ENCODE data around the gene CUBN.
"Not testable (repeated sequence)": the region's sequence is repeated elsewhere in the genome, so short reads cannot be mapped to it uniquely, and the experiment has no call there.

CUBN gene

DNA sequence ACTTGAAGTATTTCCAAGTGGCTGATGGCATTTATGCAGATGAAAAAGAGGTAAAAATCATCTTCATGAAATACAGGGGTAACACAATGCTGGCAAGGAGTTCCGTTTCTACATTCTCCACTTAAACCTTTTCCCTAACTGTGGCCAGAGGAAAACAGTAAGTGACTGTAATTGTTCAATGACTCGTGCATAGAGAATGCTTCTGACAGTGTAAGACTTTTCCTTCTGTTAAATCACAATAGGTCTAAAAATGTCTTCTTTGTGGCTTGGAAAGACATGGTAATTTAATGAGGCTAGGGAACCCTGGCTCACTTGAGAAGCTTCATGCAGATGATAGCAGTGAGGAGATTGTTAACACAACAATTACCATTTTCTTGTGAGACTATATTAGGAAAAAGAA, 262.1 kb downstream of the CUBN start:
- DNase-seq (ENCODE audit: low spot score) = no peak

DNA sequence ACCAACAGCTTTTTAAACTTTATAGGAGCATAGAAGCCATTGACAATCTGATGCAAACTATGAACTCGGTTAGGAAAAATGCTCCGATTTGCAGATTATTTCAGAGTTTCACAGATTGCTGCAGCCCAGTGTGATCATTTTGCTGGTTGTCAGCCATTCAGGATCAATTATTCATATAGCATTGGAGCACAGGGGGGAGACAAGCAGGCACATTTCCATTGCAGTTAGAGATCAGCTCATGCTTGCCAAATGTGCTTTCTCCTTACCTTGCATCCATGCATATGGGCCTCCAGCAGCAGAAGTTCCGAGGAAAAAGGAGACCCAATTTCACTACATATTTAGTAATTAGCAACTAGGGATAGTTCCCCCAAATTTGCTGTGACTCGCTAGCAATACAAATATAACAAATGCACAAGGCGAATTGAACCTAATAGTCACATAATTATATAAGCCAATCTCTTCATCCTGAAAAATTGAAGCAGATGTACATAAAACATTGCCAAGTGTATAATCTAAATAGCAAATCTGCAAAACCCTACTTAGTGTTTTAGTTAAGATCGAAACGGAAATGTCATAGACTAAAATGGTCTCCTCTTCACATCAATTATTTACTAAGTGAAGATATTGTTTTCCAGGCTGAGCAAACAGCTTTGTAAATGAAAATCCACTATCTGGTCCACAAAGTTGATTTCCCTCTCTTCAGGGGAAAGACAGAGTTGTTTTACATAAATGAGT, 262.9 kb downstream of the CUBN start:
- no peak for DNase-seq (ENCODE audit: low spot score)

DNA sequence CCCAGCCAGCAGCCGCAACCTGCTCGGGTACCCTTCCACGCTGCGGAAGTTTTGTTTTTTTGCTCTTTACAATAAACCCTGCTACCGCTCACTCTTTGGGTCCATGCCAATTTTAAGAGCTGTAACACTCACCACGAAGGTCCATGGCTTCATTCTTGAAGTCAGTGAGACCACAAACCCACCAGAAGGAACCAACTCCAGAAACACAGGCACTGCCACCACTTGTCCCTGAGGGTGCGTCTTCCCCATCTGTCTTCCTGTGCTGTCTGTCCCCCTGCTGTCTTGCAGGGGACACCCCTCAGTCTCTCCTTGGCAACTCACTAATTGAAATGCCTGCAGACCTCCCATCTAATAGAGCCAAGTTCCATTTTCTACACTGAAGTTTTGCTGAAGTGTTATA, 263.8 kb downstream of the CUBN start:
- no peak for DNase-seq (ENCODE audit: low spot score)

DNA sequence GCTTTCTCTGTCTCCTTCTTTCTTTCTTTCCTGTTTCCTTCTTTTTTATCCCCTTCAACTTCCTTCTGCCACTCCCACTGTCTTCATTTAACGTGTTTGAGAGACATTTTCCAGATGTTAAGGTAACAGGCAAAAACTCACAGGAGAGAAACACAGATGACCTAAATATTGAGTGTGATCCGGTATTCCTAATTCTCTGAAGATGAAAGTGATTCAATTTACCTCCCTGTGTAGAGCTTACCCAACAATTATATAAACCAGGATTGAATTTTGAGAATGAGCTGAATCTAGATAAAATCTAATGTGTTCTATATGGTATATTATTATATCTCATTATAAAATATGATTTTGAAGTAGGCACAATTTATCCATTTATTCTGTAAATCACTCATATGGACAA, 265.8 kb downstream of the CUBN start:
- no peak for DNase-seq (ENCODE audit: low spot score)

DNA sequence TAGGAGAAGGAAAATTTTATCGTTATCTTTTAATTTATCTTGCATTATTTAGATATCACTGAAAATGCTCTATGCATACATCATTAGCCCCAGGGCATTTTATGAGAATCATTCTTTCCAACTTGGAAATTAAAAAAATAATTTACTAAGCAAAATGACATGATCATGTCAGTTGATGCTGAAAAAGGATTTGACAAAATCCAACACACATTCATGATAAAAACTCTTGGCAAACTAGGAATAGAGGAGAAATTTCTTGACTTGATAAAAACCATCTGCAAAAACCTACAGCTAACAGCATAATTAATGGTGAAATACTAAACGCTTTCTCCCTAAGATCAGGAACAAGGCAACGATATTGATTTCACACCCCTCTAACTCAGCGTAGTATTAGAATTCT, 272.2 kb downstream of the CUBN start:
- no peak for DNase-seq (ENCODE audit: low spot score)

DNA sequence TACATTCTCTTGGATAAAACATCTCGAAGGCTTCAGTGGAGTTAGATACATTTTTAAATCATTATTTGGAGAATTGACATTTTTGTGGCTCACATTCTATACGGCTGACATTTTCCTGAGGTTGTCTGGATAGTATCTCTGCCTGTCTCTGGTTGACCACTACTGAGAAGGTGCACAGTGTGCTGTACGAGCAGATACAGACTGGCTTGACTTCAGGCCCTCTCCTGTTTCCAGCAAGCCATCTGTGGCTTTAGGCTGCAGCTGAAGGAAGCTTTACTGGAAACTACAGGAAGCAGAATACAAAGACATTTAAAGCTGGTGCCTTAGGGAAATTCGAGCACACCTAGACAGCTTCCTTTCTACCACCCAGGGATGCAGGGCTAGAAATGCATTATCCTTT, 273.0 kb downstream of the CUBN start:
- DNase-seq (ENCODE audit: low spot score) = no peak

DNA sequence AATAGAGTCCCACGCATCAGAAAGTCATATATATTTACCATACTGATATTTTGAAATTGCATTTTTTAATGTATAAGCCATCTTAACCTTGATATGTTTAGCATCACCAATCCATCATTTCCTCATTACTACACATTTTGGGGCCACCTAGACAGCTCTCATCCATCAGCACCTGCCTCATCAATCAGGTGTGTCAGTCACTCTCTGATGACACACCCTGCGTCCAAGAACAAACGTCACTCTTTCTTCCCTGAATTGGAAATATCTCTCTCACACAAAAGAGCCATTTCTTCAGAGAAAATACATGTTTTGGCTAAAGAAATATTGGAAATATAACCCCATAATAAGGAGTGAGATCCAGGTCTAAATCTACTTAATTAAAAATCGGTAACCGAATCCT, 273.5 kb downstream of the CUBN start:
- DNase-seq (ENCODE audit: low spot score) = no peak

DNA sequence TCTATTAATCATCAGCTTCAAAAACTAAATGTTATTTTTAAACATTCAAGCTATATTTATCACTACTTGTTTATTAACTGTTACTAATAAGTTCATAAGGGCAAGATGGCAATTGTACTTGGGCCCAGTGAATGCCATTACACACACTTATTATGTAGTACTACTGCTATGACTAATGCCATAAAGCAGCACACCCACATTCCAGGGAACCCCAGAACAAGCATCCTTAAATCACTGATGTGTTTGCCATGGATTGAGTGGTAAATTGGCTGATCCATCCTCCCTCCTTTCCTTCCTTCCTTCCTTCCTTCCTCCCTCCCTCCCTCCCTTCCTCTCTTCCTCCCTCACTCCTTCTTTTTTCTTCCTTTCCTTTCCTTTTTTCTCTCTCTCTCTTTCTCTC, 275.0 kb downstream of the CUBN start:
- no peak for DNase-seq (ENCODE audit: low spot score)

DNA sequence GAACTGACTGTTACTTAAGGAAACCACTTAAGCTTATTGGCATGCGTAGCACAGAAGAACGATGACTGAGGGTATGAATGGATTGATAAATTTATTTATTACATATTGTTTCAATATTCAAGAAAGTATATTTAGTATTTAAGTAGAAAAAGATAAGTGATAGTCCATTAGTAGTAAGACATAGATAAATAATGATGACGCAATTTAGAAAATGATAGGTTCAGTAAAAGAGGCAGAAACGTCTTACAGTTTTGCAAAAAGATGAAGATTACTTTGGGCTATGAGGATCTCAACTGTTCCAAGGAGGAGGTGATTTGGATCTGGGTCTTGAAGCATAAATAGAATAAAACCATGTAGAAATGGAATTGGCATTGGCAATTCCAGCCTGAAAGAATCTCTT, 275.8 kb downstream of the CUBN start:
- no peak for DNase-seq (ENCODE audit: low spot score)

DNA sequence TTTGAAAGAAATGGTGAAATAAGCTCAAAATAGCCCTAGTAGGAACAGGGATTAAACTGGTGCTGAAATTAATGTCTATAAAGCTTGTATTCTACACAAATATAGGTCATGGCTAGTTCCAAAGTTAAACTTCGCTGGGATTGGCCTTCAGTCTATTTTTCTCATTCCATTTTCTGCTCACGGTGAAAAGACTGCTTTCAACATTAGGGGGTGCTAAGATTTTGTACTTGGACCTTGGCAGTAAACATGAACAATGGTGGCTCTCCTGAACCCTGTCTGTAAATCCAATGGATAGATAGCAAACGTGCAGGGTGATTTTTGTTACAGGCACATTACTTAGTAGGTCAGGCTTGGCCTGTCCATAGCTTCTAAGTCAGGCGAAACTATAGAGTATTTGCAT, 276.4 kb downstream of the CUBN start:
- peak; percentile 25 for DNase-seq (ENCODE audit: low spot score)

DNA sequence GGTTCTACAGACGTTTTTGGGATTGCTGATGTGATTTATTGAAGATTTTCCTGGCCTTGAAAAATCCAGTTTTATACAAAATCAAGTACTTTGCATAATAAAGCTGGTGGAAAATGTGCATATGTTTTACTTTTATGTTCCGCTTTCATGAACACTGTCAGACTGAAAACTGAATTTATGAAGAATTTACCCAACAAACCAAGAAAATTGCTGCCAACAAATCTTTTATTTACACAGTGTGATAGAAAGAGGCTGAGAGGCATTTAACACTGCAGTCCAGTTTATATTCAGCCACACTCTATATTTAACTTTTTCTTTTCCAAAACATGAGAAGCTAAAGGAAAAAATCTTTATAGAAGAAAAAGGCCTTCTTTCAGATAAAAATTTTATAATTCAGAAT, 277.0 kb downstream of the CUBN start:
- no peak for DNase-seq (ENCODE audit: low spot score)

DNA sequence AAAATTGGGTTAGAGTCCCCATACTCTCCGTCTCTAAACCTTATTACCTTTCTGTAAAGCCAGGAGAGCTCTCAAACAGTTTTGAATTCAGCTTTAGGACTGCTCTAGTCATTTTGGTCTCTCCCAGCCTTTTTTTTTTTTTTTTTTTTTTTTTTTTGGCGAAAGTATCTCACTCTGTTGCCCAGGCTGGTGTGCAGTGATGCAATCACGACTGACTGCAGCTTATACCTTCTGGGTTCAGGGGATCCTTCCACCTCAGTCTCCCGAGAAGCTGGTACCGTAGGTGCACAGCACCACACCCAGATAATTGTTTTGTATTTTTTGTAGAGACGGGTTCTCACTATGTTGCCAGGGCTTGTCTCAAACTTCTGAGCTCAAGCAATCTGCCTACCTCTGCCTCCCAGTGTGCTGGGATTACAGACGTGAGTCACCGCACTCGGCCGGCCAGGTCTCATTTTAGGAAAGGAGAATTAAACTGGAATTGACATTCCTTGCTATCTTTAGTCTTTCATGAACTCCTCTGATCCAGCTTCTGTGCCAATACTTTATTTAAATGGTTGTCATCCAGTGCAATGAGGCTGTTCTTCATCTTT, 281.0 kb downstream of the CUBN start:
- no peak for DNase-seq (ENCODE audit: low spot score)

DNA sequence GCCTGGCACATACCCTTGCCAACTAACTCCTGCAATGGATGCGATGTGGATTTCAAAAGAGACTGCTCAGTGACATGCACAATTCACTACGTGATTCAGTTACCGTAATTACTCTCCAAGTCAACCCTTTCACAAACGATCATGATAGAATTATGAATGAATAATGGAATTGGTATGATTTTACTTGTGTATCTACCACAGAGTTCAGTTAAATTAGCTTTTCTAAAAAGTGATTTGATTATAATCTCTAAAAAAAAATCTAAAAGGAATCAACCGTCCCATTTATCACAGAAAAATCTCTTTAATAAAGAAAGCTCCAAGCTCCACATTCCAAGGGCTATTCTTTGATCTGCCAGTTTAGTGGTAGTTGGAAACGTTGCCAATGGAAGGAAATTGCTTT, 282.0 kb downstream of the CUBN start:
- no peak for DNase-seq (ENCODE audit: low spot score)

DNA sequence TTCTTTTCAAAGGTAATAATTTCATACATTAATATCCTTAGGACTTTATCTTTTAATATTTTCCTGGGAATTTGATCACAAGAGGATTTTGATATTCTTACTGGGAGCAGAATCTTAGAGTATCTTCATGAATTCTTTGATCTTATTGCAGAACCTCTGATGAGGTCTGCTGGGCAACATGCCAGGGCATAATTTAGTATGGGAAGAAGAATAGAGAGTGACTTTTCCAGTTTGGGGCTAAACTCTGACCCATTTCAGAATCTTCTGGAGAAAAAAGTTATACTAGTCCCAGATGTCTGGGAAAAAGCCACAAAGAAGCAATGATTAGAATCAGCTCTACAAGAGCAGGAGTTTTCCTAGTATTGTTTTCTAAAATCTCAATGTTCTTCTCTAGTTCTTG, 284.4 kb downstream of the CUBN start:
- no peak for DNase-seq (ENCODE audit: low spot score)

DNA sequence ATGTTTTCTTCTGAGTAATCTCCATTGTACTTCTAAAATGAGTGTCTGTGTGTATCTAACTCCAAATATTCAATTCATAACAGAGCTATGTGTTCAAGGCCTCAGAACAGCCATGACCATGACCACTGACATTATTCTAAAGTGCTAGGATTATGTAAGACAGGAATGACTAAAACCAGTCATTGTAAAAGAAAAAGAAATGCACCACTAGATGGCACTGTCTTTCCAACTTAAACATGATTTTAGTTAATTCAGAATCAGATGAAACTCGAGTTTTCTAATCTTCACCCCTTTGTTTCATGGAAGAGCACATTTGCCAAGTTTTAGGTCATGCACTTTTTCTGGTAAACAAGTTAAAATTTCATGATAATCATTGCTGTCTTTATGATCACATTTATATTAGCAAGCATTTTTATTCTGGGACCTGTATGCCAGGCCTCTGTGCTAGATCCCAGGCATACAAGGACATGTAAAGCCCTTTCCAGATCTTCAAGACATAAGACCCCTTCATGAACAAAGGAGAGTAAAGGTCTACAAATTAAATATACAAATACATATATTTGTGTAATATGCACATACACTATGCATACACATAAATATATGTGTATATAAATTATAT, 286.2 kb downstream of the CUBN start:
- peak; percentile 85 for DNase-seq (ENCODE audit: low spot score)

DNA sequence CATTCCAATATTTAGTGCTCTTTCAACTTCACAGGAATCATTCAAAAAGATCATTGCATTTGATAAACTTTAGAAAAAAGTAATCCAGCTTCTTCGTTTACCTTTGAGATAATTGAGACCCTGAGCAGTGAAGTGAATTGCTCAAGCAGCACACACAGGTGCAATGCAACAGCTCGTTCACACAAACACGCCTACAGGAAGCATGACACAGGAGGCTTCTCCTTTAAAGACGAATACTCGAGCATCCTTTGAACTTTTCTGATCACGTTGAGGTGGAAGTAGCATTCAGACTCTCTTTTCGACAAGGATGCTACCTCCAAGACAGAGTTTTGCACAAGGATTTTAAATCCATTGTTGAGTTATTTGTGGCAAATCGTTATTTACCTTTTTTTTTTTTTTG, 294.4 kb downstream of the CUBN start:
- peak; percentile 56 for DNase-seq (ENCODE audit: low spot score)

DNA sequence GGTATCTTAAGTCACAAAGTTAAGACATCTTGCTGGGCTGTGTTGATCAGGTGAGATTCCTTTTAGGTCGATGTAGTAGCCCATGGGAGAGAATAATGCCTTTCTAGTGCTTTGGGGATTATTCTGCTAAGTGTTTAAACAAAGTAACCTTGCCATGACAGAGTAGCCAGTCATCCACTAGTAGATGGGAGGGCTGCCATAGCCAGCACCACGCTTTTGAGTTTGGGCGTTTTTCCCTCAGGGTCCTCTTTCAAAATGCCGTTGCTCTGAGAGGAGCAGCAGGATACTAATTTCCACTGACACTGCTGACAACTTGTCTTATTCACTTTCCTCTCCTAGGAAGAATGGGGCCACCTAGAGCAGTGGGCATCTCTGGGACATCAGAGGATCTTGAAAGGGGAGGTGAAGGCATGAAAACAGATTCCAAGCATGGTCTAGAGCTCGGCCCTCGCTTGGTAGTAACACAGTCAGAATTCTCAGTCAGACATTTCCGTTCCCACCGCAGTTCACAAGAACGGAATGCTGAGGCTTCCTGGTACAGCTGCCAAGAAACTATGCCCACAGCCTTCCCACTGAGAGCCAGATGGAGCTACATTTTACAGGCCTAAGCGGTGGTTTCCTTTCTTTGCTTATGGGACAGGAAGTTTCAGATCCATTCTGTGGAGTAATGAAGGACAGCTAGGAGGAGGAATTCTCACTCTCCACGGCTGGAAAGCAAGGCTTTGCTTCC, 297.1 kb downstream of the CUBN start:
- no peak for DNase-seq (ENCODE audit: low spot score)

DNA sequence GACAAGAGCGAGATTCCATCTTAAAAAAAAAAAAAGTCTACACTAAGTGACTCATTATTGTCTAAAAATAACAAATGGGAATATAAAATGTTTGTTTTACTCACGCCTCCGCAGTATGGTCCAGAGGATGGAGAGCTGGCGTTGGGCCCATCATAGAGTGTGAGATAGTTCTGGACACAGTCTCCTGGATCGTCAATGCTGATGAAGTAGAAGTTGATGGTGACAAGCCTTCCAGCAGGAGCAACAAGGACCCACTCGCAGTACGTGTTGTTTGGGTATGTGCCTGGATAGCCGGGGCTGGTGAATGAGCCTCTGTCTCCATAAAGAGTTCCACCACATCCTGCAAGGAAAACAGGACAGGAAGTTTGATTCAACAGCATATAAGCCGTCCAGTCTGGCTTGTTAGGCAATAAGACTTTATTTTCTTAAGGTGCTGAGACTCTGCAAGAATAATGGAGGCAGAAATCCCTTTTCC, 300.9 kb downstream of the CUBN start:
- DNase-seq (ENCODE audit: low spot score) = no peak

DNA sequence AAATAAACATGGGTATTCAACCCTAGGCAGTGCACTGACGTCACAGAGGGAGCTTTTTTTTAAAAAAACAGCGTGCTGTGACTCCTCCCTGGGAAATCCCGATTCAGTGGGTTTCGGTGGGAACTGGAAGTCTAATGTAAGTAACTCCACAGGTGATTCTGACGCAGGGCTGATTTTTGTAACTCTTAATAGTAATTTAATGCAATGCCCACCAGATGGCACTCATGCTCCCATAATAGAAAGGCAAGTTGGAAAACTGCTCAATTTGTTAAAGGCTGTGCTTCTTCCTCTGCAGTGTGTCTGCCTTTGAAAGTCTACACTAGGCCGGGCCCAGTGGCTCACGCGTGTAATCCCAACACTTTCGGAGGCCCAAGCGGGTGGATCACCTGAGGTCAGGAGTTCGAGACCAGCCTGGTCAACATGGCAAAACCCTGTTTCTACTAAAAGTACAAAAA, 301.5 kb downstream of the CUBN start:
- peak; percentile 82 for DNase-seq (ENCODE audit: low spot score)

DNA sequence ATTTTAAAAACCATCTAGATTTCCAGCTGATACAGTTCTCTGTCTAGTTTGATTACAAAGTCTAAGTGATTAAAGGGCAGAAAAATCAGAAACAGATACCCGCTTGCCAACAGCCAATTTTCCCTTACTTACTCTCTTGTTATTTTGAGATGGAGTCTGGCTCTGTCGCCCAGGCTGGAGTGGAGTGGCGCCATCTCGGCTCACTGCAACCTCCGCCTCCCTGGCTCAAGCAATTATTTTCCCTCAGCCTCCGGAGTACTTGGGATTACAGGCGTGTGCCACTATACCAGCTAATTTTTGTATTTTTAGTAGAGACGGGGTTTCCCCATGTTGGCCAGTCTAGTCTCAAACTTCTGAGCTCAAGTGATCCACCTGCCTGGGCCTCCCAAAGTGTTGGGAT, 302.1 kb downstream of the CUBN start:
- not testable (repeated sequence) for DNase-seq (ENCODE audit: low spot score)

DNA sequence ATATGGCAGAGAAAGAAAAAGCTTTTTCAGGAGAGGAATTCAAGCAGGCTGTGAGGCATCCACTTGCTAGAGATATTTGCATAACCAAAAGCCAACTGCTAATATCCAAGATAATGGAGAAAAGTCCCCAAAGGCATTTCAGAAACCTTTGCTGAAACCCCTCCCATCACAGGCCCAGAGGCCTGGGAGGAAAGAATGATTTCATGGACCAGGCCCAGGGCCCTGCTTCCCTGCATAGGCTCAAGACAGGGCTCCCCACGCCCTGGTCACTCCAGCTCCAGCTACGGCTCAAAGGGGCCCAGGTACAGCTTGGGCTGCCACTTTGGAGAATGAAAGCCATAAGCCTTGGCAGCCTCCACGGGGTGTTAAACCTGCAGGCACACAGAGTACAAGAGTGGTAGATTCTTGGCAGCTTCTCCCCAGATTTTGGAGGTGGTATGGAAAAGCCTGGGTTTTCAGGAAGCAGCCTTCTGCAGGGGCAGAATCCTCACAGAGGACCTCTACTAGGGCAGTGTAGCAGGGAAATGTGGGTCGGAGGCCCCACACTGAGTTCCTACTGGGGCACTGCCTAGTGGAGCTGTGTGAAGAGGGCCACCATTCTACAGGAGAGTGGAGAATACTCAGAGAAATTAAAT, 306.8 kb downstream of the CUBN start:
- no peak for DNase-seq (ENCODE audit: low spot score)

DNA sequence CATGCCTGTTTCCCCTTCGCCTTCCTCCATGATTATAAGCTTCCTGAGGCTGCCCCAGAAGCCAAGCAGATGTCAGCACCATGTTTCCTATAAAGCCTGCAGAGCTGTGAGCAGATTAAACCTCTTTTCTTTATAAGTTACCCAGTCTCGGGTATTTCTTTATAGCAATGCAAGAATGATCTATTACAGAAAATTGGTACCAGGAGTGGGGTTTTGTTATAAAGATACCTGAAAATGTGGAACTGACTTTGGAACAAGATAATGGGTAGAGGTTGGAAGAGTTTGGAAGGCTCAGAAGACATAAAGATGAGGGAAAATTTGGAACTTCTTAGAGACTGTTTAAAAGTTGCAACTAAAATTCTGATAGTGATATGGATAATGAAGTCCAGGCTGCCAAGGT, 307.6 kb downstream of the CUBN start:
- DNase-seq (ENCODE audit: low spot score) = no peak

All from CD4-positive, alpha-beta T cell treated with Interleukin-2 at 100 ng/mL for 4 hours (primary cell).